Measurements from ENCODE around the gene REXO2. TPM values are rescaled to one million over a fixed set of nuclear protein-coding genes. Genes with fewer than 3 reads are reported as not detected.

The REXO2 gene
- polyA plus RNA-seq, 1 experiment = 401 TPM

DNA sequence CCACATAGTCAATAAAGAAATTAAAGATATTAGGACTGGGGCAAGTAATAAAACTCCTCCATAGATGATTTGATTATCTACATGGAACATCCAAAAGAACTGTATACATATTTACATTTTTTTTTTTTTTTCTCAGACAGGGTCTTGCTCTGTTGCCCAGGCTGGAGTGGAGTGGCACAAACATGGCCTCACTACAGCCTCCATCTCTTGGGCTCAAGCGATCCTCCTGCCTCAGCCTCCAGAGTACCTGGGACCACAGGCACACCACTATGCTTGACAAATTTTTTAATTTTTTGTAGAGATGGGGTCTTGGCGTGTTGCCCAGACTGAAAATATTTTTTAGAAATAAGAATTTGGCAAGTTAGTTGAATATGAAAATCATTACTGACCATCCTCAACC lies 24.7 kb downstream of the REXO2 start:
- H3K27me3 ChIP-seq (ENCODE audit: control insufficient read depth, insufficient read depth, low read length) = no peaks in the 10 kb centered on the region
- POLR2A ChIA-PET = no interaction called here

DNA sequence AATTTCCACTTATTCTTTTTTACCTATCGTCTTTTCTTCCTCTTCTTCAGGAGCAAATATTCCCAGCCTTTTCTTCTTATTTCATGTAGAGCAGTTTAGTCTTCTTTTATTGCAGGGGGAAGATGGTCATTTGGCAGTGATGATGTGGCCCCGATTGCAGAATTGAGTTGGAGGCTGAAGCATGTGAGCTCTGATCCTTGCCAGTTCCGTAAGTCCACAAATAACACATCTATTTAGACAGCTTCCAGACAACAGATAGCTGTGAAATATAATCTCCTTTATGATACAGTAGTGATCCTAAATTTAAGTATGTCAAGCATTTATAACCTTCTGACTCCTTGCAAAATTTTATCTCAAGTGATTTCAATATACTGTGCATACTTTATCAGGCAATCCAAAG lies 27.5 kb downstream of the REXO2 start:
- ChIA-PET CTCF (no interaction called here), POLR2A (no interaction called here)
- Histone ChIP-seq H3K27me3 (ENCODE audit: control insufficient read depth, insufficient read depth, low read length) (no peaks in the 10 kb centered on the region), H3K27ac (ENCODE audit: low read depth, low read length) (no peak overlapping the region), H3K9me3 (ENCODE audit: control insufficient read depth, insufficient read depth, low read length) (no peaks in the 10 kb centered on the region), H3K4me3 (ENCODE audit: low read depth, low read length) (no peak overlapping the region)
- no peak for DNase-seq (ENCODE audit: low read depth, low spot score)
- TF ChIP-seq, protein P1, sequence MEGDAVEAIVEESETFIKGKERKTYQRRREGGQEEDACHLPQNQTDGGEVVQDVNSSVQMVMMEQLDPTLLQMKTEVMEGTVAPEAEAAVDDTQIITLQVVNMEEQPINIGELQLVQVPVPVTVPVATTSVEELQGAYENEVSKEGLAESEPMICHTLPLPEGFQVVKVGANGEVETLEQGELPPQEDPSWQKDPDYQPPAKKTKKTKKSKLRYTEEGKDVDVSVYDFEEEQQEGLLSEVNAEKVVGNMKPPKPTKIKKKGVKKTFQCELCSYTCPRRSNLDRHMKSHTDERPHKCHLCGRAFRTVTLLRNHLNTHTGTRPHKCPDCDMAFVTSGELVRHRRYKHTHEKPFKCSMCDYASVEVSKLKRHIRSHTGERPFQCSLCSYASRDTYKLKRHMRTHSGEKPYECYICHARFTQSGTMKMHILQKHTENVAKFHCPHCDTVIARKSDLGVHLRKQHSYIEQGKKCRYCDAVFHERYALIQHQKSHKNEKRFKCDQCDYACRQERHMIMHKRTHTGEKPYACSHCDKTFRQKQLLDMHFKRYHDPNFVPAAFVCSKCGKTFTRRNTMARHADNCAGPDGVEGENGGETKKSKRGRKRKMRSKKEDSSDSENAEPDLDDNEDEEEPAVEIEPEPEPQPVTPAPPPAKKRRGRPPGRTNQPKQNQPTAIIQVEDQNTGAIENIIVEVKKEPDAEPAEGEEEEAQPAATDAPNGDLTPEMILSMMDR (IDR thresholded peaks at IDR 0.05; ENCODE audit: low read depth, low read length) = no peak

More for the DNA sequence above, 24.7 kb downstream of the REXO2 start:
- CTCF ChIA-PET = no interaction called here
- H3K4me3 ChIP-seq (ENCODE audit: low read depth, low read length) = no peak overlapping the region
- DNase-seq (ENCODE audit: low read depth, low spot score) = no peak
- TF ChIP-seq, protein P1 (IDR thresholded peaks at IDR 0.05; ENCODE audit: low read depth, low read length) = no peak
- H3K27ac ChIP-seq (ENCODE audit: low read depth, low read length) = no peak overlapping the region
- H3K9me3 ChIP-seq (ENCODE audit: control insufficient read depth, insufficient read depth, low read length) = no peaks in the 10 kb centered on the region

DNA sequence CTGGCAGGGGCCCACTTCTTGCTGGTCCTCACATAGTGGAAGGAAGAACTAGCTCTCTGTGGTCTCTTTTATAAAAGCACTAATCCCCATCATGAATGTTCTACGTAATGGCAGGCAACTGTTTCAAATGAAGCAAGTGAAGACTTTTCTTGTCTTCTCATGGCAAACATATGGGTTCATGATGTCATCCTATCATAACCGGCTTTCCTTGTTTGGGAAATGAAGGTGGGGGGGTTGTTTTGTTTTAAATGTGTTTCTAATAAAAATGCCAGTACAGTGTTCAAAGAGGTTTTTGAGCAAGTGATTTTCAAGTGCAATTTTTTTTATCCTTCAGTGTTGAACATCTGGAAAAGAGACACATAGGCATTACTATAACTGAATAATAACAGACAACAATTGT lies 33.4 kb downstream of the REXO2 start:
- no peaks in the 10 kb centered on the region for H3K9me3 ChIP-seq (ENCODE audit: control insufficient read depth, insufficient read depth, low read length)
- TF ChIP-seq, protein P1 (IDR thresholded peaks at IDR 0.05; ENCODE audit: low read depth, low read length) = no peak
- H3K27ac ChIP-seq (ENCODE audit: low read depth, low read length) = no peak overlapping the region
- DNase-seq (ENCODE audit: low read depth, low spot score) = no peak
- H3K4me3 ChIP-seq (ENCODE audit: low read depth, low read length) = no peak overlapping the region
- POLR2A ChIA-PET = no interaction called here
- CTCF ChIA-PET = no interaction called here
- H3K27me3 ChIP-seq (ENCODE audit: control insufficient read depth, insufficient read depth, low read length) = no peaks in the 10 kb centered on the region

DNA sequence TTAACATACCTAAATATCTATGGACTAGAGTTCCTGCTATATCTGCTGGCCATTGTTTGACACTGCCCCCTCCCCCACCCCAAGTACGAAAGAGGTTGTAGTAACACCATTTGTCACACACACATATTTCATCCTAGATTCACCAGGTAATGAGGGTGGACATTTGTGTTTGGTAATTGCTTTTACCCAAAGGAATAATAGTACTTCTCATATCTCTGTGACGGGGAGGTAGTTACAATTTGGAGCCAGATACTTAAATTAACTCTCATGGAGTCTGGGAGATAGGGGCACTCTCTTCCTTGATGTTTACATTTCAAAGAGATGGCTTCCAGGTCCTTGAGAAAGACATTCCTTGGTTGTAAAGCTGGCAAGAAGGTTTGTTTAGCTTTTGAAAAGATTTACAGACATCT lies 38.7 kb downstream of the REXO2 start:
- TF ChIP-seq, protein P1 (IDR thresholded peaks at IDR 0.05; ENCODE audit: low read depth, low read length) = no peak
- no peak for DNase-seq (ENCODE audit: low read depth, low spot score)
- H3K27me3 ChIP-seq (ENCODE audit: control insufficient read depth, insufficient read depth, low read length) = no peaks in the 10 kb centered on the region
- no peaks in the 10 kb centered on the region for H3K9me3 ChIP-seq (ENCODE audit: control insufficient read depth, insufficient read depth, low read length)
- no peak overlapping the region for H3K27ac ChIP-seq (ENCODE audit: low read depth, low read length)
- ChIA-PET POLR2A (no interaction called here), CTCF (interaction anchor here (2.0 kb wide), 1 partner anchor 197 kb away, joined by 5 read pairs; no protein-coding TSS in a partner anchor)
- no peak overlapping the region for H3K4me3 ChIP-seq (ENCODE audit: low read depth, low read length)

DNA sequence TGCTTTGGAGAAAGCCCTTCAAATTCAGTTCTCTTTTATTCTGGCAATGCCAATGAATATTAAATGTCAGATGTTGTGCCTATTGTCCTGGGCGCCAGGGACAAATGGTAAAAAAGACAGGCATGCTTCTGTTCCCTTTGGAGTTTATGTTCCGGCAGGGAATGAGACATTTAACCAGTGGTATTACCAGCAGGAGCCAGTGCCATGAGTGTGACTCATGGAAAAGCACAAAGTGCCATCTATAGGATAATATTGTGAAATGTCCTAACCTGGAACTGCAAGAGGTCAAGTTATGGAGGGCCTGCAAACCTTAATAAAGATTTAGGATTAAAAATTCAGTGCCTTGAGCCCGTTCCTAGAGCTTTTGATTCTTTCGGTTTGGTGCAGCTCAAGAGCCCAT lies 39.5 kb downstream of the REXO2 start:
- TF ChIP-seq, protein P1 (IDR thresholded peaks at IDR 0.05; ENCODE audit: low read depth, low read length) = no peak
- ChIA-PET POLR2A (no interaction called here), CTCF (interaction anchor here (2.3 kb wide), 1 partner anchor 138 kb away, joined by 7 read pairs; no protein-coding TSS in a partner anchor)
- Histone ChIP-seq H3K27ac (ENCODE audit: low read depth, low read length) (no peak overlapping the region), H3K4me3 (ENCODE audit: low read depth, low read length) (no peak overlapping the region), H3K9me3 (ENCODE audit: control insufficient read depth, insufficient read depth, low read length) (no peaks in the 10 kb centered on the region), H3K27me3 (ENCODE audit: control insufficient read depth, insufficient read depth, low read length) (no peaks in the 10 kb centered on the region)
- DNase-seq (ENCODE audit: low read depth, low spot score) = no peak
